Loucy (cell line): ENCODE results near the gene DCUN1D2.

Experiments used
- H2AFZ ChIP-seq: fragments of 200-600 bp; sonication (generic); 2 replicates; pipeline ENCODE4 v1.6.0; 2016; ENCODE audit warnings: antibody characterized with exemption, mild to moderate bottlenecking, low read length, moderate library complexity
- H3F3A ChIP-seq: fragments of 200-600 bp; 2 replicates; pipeline ENCODE4 v1.6.0; 2016; ENCODE audit warnings: antibody characterized with exemption, low read depth, mild to moderate bottlenecking
- H3K27me3 ChIP-seq: fragments of 200-600 bp; sonication (generic); 2 replicates; pipeline ENCODE4 v1.6.1; 2014; ENCODE audit warnings: low read length, mild to moderate bottlenecking; ENCODE audit not compliant: insufficient read depth, poor library complexity, severe bottlenecking
- H3K36me3 ChIP-seq: fragments of 200-600 bp; sonication (generic); 2 replicates; pipeline ENCODE4 v1.6.1; 2016; ENCODE audit warnings: low read length; ENCODE audit not compliant: insufficient read depth
- H3K4me1 ChIP-seq: fragments of 200-600 bp; sonication (generic); 2 replicates; pipeline ENCODE4 v1.5.1; 2014; ENCODE audit warnings: low read length, mild to moderate bottlenecking; ENCODE audit not compliant: insufficient read depth, poor library complexity, severe bottlenecking
- H3K4me2 ChIP-seq: fragments of 200-600 bp; sonication (generic); 2 replicates; pipeline ENCODE4 v1.6.0; 2014; ENCODE audit warnings: antibody characterized with exemption, low read length, low read depth, mild to moderate bottlenecking; ENCODE audit not compliant: poor library complexity, severe bottlenecking
- H3K4me3 ChIP-seq: fragments of 200-600 bp; sonication (generic); 2 replicates; pipeline ENCODE4 v1.5.1; 2014; ENCODE audit warnings: low read length, mild to moderate bottlenecking, mixed read lengths; ENCODE audit not compliant: poor library complexity, severe bottlenecking
- H3K79me2 ChIP-seq: fragments of 200-600 bp; sonication (generic); 2 replicates; pipeline ENCODE4 v1.6.1; 2014; ENCODE audit warnings: low read length; ENCODE audit not compliant: insufficient read depth
- H3K9ac ChIP-seq: fragments of 200-600 bp; sonication (generic); 2 replicates; pipeline ENCODE4 v1.6.0; 2014; ENCODE audit warnings: mild to moderate bottlenecking, low read depth, low read length, moderate library complexity; ENCODE audit not compliant: poor library complexity, severe bottlenecking
- H3K9me2 ChIP-seq: fragments of 200-600 bp; sonication (generic); replicated peaks from 2 replicates; pipeline ENCODE4 v1.6.1; 2016; ENCODE audit warnings: low read depth, low read length, mixed read lengths
- H3K9me3 ChIP-seq: fragments of 200-600 bp; sonication (generic); 2 replicates; pipeline ENCODE4 v1.6.1; 2014; ENCODE audit warnings: mild to moderate bottlenecking, antibody characterized with exemption, low read length, low read depth; ENCODE audit not compliant: insufficient read depth
- H4K20me1 ChIP-seq: fragments of 200-600 bp; sonication (generic); 2 replicates; pipeline ENCODE4 v1.6.0; 2014; ENCODE audit warnings: antibody characterized with exemption, low read length, mild to moderate bottlenecking; ENCODE audit not compliant: insufficient read depth, poor library complexity, severe bottlenecking
- EZH2phosphoT487 ChIP-seq: fragments of 200-600 bp; IDR thresholded peaks from 2 replicates; pipeline ENCODE4 v1.6.1; 2018; ENCODE audit warnings: antibody characterized with exemption, mild to moderate bottlenecking, moderate library complexity, borderline replicate concordance
- TF ChIP-seq, protein P1 (sequence below): fragments of 200-600 bp; sonication (generic); conservative IDR thresholded peaks from 2 replicates; pipeline ENCODE4 v1.5.1; 2014; ENCODE audit warnings: mild to moderate bottlenecking, antibody characterized with exemption, low read length

DCUN1D2 gene

DNA sequence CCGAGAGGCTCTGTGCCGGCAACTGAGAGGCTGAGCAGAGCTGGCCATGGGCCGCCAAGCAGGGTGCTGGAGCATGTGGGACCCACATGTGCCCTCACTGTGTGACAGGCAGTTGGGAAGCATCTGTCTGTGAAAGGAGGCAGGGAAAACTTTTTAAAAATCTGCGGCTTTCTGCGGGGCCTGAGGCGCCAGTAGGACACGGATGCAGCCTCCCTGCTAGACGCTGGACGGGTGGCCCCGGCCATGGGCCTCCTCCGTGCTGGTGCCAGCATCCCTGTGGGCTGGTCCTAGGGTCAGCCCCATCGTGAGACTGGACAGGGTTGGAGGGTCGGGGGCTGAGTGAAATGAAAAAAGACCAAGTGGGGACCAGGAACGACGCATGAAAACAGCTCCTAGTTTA, 20.9 kb upstream of the DCUN1D2 start:
- no peaks in the 10 kb centered on the region for H3K9me2 ChIP-seq
- H3K79me2 ChIP-seq = no peaks in the 10 kb centered on the region; the same call in 1 of the 2 replicates
- H3K9me3 ChIP-seq = no peaks in the 10 kb centered on the region
- peaks cover 23% of the 10 kb centered on the region for H3K4me1 ChIP-seq
- no peak overlapping the region for H3K4me3 ChIP-seq
- H3F3A ChIP-seq = no peaks in the 10 kb centered on the region
- no peak overlapping the region for H3K9ac ChIP-seq
- H4K20me1 ChIP-seq = no peaks in the 10 kb centered on the region
- H2AFZ ChIP-seq = no peak overlapping the region
- TF ChIP-seq, protein P1, sequence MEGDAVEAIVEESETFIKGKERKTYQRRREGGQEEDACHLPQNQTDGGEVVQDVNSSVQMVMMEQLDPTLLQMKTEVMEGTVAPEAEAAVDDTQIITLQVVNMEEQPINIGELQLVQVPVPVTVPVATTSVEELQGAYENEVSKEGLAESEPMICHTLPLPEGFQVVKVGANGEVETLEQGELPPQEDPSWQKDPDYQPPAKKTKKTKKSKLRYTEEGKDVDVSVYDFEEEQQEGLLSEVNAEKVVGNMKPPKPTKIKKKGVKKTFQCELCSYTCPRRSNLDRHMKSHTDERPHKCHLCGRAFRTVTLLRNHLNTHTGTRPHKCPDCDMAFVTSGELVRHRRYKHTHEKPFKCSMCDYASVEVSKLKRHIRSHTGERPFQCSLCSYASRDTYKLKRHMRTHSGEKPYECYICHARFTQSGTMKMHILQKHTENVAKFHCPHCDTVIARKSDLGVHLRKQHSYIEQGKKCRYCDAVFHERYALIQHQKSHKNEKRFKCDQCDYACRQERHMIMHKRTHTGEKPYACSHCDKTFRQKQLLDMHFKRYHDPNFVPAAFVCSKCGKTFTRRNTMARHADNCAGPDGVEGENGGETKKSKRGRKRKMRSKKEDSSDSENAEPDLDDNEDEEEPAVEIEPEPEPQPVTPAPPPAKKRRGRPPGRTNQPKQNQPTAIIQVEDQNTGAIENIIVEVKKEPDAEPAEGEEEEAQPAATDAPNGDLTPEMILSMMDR = no peak
- TF ChIP-seq EZH2phosphoT487 = no peak
- no peaks in the 10 kb centered on the region for H3K27me3 ChIP-seq
- no peak overlapping the region for H3K4me2 ChIP-seq
- peaks cover 17% of the 10 kb centered on the region; the same call in 1 of the 2 replicates for H3K36me3 ChIP-seq

DNA sequence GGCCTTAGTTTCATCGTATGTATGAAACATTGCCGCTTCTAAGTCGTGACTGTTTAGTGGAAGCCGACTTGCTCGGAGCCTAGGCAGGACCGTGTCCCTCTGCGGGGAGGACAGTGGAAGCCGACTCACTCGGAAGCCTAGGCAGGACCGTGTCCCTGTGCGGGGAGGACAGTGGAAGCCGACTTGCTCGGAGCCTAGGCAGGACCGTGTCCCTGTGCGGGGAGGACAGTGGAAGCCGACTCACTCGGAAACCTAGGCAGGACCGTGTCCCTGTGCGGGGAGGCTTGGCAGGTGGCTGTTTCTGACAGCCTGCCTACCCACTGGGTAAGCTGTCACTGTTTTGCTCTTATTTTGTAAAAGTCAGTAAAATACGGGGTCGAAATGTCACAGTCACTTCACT, 20.4 kb upstream of the DCUN1D2 start:
- H3K36me3 ChIP-seq = peaks cover 17% of the 10 kb centered on the region; the same call in 1 of the 2 replicates
- no peak overlapping the region for H3K4me2 ChIP-seq
- peaks cover 28% of the 10 kb centered on the region for H3K4me1 ChIP-seq
- peaks cover 1% of the 10 kb centered on the region for H3F3A ChIP-seq
- no peak overlapping the region for H3K4me3 ChIP-seq
- no peaks in the 10 kb centered on the region; the same call in 1 of the 2 replicates for H3K79me2 ChIP-seq
- no peaks in the 10 kb centered on the region for H4K20me1 ChIP-seq
- H3K9me2 ChIP-seq = no peaks in the 10 kb centered on the region
- H2AFZ ChIP-seq = no peak overlapping the region
- TF ChIP-seq EZH2phosphoT487 = no peak
- TF ChIP-seq, protein P1 = no peak
- H3K27me3 ChIP-seq = no peaks in the 10 kb centered on the region
- H3K9me3 ChIP-seq = no peaks in the 10 kb centered on the region
- no peak overlapping the region for H3K9ac ChIP-seq

- H3K79me2 ChIP-seq = no peaks in the 10 kb centered on the region; the same call in 1 of the 2 replicates
- no peaks in the 10 kb centered on the region for H3K9me3 ChIP-seq
- TF ChIP-seq, protein P1 = no peak
- TF ChIP-seq EZH2phosphoT487 = no peak
- no peak overlapping the region for H3K4me2 ChIP-seq
- peaks cover 37% of the 10 kb centered on the region for H3K4me1 ChIP-seq
- peaks cover 10% of the 10 kb centered on the region for H3F3A ChIP-seq
- no peak overlapping the region for H3K4me3 ChIP-seq
- H3K9me2 ChIP-seq = no peaks in the 10 kb centered on the region
- no peaks in the 10 kb centered on the region for H3K27me3 ChIP-seq
- H2AFZ ChIP-seq = no peak overlapping the region
- no peaks in the 10 kb centered on the region for H4K20me1 ChIP-seq
- H3K36me3 ChIP-seq = peaks cover 17% of the 10 kb centered on the region; the same call in 1 of the 2 replicates
- H3K9ac ChIP-seq = no peak overlapping the region
Observed at GRCh38 chr13:113509989-113510388, 19.5 kb upstream of the DCUN1D2 start.
